LNCAP (cell line): ENCODE results near the gene KRT86.

ENCODE experiments used
- CTCF ChIP-seq: fragments of 450-650 bp; IDR thresholded peaks from 2 replicates; pipeline ENCODE4 v1.5.1; 2017; ENCODE audit warnings: mild to moderate bottlenecking

Gene KRT86

GRCh38 chr12:52246720-52247621 is 27.5 kb upstream of the KRT86 start:
- no peak for TF ChIP-seq CTCF

DNA sequence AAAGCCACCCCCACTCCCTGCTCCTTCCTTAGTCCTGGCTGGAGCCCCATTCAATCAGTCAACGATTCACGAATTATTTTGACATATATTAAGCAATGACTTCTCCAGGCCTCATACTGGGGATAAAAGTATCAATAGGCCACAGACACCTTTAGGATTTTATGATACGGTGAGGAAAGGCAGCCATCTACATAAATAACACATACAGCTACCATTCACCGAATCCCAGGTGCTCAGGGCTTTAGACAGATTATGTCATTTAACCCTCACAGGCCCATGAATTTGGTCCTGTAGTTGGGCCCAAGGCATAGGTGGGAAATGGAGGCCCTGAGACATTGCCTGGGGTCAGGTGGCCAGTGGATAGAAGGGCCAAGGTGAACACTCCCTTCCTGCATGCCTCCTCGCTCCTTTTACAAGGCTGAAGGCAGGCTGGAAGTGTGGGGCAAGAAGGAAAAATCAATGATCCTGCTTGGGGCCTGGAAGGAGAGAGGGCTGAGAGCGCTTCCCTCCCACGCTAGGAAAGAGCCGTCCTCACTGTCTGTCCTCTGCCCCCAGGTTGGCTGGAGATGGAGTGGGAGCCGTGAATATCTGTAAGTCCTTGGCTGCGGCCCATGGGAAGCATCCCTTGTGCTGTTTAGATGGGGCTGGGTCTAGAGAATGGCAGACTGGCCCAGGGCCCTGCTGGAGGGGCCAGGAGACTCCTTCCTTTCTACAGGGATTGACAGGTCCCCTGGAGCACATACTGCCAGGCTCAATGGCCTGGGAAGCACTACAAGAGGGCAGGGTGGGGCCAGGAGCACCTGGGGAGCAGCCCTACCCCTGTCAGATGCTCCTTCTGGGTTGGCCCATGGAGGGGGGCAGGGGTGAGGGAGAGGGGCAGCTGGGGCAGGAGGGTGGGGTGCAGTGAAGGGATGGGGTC is 26.6 kb upstream of the KRT86 start:
- no peak for TF ChIP-seq CTCF

GRCh38 chr12:52248541-52249461 is 25.6 kb upstream of the KRT86 start:
- no peak for TF ChIP-seq CTCF

- TF ChIP-seq CTCF, result no peak
Observed at GRCh38 chr12:52249511-52250047, 24.9 kb upstream of the KRT86 start.

DNA sequence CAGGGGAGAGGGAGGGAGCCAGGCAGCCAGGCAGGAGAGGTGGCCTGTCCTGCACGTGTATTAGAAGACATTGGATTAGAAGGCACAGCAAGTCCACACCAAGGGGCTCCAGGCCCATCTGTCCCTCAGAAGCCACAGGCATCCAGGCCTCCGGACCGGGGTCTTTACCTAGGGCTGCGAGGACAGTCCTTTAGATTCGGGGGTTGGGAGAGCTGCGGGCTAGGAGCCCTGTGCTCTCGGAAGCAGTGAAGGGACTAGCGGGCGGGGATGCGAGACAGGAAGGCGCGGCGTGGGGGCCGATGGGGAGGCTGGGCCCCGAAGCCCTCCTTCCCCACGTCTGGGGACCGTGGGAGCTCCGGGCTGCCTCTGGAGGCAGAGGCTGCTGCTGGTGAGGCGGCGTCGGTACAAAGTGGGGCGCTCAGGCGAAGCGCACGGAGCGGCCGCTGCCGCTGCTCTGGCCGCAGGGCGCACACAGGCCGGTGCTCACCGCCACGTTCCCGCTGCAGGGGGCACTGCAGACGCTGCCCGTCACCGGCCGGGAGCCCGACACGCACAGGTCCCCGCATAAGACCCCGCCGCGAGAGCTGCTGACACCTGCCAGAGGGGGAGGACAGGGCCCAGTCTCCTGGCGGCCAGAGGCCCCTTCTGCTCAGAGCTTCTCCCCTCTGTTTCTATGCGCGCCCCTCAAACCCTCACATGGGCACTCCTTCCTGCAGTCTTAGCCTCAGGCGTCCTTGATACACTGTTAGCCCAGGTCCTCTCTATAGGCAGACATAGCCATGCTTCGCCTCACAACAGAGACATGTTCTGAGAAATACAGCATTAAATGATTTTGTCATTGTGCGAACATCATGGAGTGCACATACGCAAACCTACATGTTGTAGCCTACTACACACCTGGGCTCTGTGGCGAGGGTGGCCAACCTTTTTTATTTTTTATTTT is 24.1 kb upstream of the KRT86 start:
- no peak for TF ChIP-seq CTCF

DNA sequence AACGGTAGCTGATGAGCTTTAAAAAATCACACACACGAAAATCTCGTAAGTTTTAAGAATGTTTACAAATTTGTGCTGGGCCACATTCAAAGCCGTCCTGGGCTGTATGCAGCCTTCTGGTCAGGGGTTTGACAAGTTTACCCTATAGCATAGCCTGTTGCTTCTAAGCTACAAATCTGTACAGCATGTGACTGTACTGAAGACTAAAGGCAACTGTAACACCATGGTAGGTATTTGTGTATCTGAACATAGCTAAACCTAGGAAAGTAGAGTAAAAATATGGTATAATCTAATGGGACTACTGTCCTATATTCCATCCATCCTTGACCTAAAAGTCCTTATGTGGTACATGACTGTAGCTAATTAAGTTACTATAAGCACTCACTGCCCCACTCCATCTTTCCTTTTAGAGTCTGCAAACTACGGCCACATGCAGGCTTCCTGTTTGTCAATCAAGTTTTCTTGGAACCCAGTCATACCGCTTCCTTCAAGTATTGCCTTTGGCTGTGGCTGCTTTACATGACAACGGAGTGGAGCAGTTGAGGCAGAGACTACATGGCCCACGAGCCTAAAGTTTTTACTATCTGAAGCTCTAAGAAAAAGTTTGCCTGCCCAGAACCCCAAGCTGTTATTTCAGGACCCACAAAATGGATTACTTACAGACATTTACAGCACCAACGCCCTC is 22.9 kb upstream of the KRT86 start:
- TF ChIP-seq CTCF, result no peak
